Activated CD8-positive, alpha-beta T cell treated with anti-CD3 and anti-CD28 coated beads, Interleukin-2, amount 10 ng/mL, durations not matched to agents 7 days and 5 days (primary cell): Measurements from ENCODE around the gene CLEC6A. TPM values are rescaled to one million over a fixed set of nuclear protein-coding genes. Genes with fewer than 3 reads are reported as not detected.

Source experiments
- total RNA-seq, 2 experiments: library from RNA; stranded (reverse); gene quantifications; one replicate each; pipeline ENCODE4 v1.2.3, GENCODE V29; 2021

Gene CLEC6A
- total RNA-seq, 2 experiments from 2014 or later: not detected

Other genes starting within 250 kb of the CLEC6A start
- under 1 TPM in 1 of 2 experiments, not detected in 1; 0.10 TPM for gene FAM90A1, start 228.3 kb upstream of the CLEC6A start, total RNA-seq
- not detected for gene CLEC4D, start 57.5 kb downstream of the CLEC6A start, total RNA-seq
- not detected for gene CLEC4E, start 84.9 kb downstream of the CLEC6A start, total RNA-seq
- not detected for gene AICDA, start 156.9 kb downstream of the CLEC6A start, total RNA-seq
- not detected for gene MFAP5, start 206.9 kb downstream of the CLEC6A start, total RNA-seq
- 1 to 10 TPM; 7.9 to 9.0 TPM for gene RIMKLB, start 242.0 kb downstream of the CLEC6A start, total RNA-seq